Breast epithelium (tissue), 4 donors: ENCODE data around the gene KIF26B. TPM values are rescaled to one million over a fixed set of nuclear protein-coding genes. Genes with fewer than 3 reads are reported as not detected.

Experiments used
- DNase-seq, 2 donors: peaks; one replicate each; pipeline ENCODE4 v3.0.0-alpha.2; 2019; ENCODE audit warnings: low spot score in 2 of 2
- H3K27ac ChIP-seq, 2 donors: fragments of 200-600 bp; sonication (generic) in 1 of 2; one replicate each; pipeline ENCODE4 v1.5.1; 2016 to 2019; ENCODE audit warnings: mild to moderate bottlenecking in 1 of 2
- H3K27me3 ChIP-seq, 2 donors: fragments of 200-600 bp; sonication (generic) in 1 of 2; one replicate each; pipeline versions ENCODE4 v1.5.1 to v1.6.0; 2017 to 2019; ENCODE audit warnings: control low read depth in 1 of 2, mild to moderate bottlenecking in 1 of 2
- H3K36me3 ChIP-seq: fragments of 200-600 bp; one replicate; pipeline ENCODE4 v1.5.1; 2019
- H3K4me1 ChIP-seq, 2 donors: fragments of 200-600 bp; sonication (generic); one replicate each; pipeline ENCODE4 v1.5.1; 2016 to 2019; ENCODE audit warnings: control low read depth in 1 of 2
- H3K4me3 ChIP-seq, 3 donors: fragments of 200-600 bp; sonication (generic); 1 replicate in 2 of 3; 2 replicates in 1 of 3; pipeline ENCODE4 v1.5.1; 2016 to 2019; ENCODE audit warnings: mild to moderate bottlenecking in 3 of 3, moderate library complexity in 2 of 3
- H3K9me3 ChIP-seq, 2 donors: fragments of 200-600 bp; sonication (generic) in 1 of 2; one replicate each; pipeline ENCODE4 v1.5.1; 2016 to 2019; ENCODE audit warnings: control low read depth in 1 of 2
- CTCF ChIP-seq, 3 donors: fragments of 450-650 bp; IDR thresholded peaks; one replicate each; pipeline ENCODE4 v1.5.1; 2016 to 2017; ENCODE audit warnings: antibody characterized with exemption in 3 of 3, mild to moderate bottlenecking in 3 of 3, moderate library complexity in 3 of 3
- POLR2A ChIP-seq: fragments of 450-650 bp; IDR thresholded peaks from one replicate; pipeline ENCODE4 v1.6.1; 2016; ENCODE audit warnings: antibody characterized with exemption, mild to moderate bottlenecking, moderate library complexity
- POLR2AphosphoS5 ChIP-seq, 3 donors: sonication (generic); formaldehyde crosslinking; IDR thresholded peaks; one replicate each; pipeline ENCODE4 v1.6.1; 2017; ENCODE audit warnings: antibody characterized with exemption in 3 of 3
- intact Hi-C: fragments of 100-400 bp; cut with DNase I; formaldehyde crosslinking; loops from one replicate; pipeline ENCODE4 v1.15.1; 2023; ENCODE audit warnings: low total_unique reads
- total RNA-seq, 3 donors: library from RNA; depleted of rRNA; stranded (reverse); fragments of >200 nt; gene quantifications; one replicate each; pipeline ENCODE4 v1.1.0, GENCODE V29; 2016

Gene KIF26B
- total RNA-seq, 3 donors from 2014 or later: 0.32 to 1.0 (median 0.33) TPM

DNA sequence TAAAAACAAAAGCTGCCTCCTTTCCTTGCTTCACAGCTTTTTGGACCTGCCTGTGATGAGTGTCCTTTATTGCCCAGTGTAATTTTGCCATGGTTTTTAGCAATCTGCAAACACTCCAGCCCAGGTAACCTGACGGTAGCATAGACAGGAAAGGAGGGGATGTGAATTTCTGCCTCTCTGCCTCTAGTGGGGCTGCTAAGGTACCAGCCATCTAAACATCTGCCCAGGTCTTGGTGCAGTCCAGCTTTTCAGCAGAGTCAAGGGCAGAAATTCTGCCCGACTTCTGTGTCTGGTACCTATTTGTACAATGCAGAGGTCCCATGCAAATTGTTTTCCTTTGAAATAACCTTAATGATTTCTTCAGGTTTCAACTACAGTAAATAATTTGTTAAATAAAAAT is 371.4 kb downstream of the KIF26B start:
- TF ChIP-seq POLR2A (no peak), POLR2AphosphoS5 (IDR thresholded peaks at IDR 0.05) (no peak), CTCF (IDR thresholded peaks at IDR 0.05) (no peak)
- intact Hi-C loops: no loop called here
- H3K4me1 ChIP-seq: no peaks in the 10 kb centered on the region
- peaks cover 0 to 4% of the 10 kb centered on the region in 2 donors for H3K9me3 ChIP-seq
- H3K27me3 ChIP-seq: no peaks in the 10 kb centered on the region
- no peak overlapping the region for H3K27ac ChIP-seq
- DNase-seq: no peak
- H3K36me3 ChIP-seq: no peaks in the 10 kb centered on the region
- no peak overlapping the region for H3K4me3 ChIP-seq

- no peaks in the 10 kb centered on the region for H3K36me3 ChIP-seq
- no peak for DNase-seq
- intact Hi-C loops: no loop called here
- TF ChIP-seq POLR2A (no peak), CTCF (IDR thresholded peaks at IDR 0.05) (no peak), POLR2AphosphoS5 (IDR thresholded peaks at IDR 0.05) (no peak)
- H3K4me3 ChIP-seq: no peak overlapping the region
- H3K27ac ChIP-seq: no peak overlapping the region
- H3K27me3 ChIP-seq: no peaks in the 10 kb centered on the region
- peaks cover 0 to 2% of the 10 kb centered on the region in 2 donors for H3K9me3 ChIP-seq
- no peaks in the 10 kb centered on the region for H3K4me1 ChIP-seq
Measured at GRCh38 chr1:245528258-245528635, 373.5 kb downstream of the KIF26B start.

DNA sequence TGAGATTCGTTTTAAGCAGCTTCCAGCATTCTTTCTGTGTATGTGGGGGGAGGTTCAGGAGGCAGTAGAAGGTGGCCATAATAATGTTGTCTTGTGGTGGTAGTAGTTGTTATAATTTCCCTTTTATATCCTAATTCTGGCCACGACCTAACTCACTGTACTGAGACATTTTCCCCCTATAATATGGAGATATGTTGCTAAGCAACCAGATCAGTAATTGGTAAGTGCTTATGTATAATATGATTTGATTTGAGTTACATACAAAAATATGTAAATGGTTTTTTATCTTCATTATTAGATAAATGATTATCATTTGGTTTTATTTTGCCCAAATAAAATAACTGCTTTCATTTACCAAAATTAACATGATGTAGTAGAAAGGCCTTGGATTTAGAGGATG is 376.2 kb downstream of the KIF26B start:
- no peaks in the 10 kb centered on the region for H3K9me3 ChIP-seq
- no peak overlapping the region for H3K4me3 ChIP-seq
- H3K27ac ChIP-seq: no peak overlapping the region
- no peaks in the 10 kb centered on the region for H3K27me3 ChIP-seq
- intact Hi-C loops: no loop called here
- no peaks in the 10 kb centered on the region for H3K36me3 ChIP-seq
- no peak for TF ChIP-seq CTCF (IDR thresholded peaks at IDR 0.05)
- no peak for TF ChIP-seq POLR2A
- TF ChIP-seq POLR2AphosphoS5 (IDR thresholded peaks at IDR 0.05): no peak
- no peaks in the 10 kb centered on the region for H3K4me1 ChIP-seq
- no peak for DNase-seq

GRCh38 chr1:245537992-245538391 is 383.2 kb downstream of the KIF26B start:
- Histone ChIP-seq H3K36me3 (no peaks in the 10 kb centered on the region), H3K4me1 (no peaks in the 10 kb centered on the region), H3K4me3 (no peak overlapping the region), H3K9me3 (no peaks in the 10 kb centered on the region), H3K27me3 (no peaks in the 10 kb centered on the region), H3K27ac (no peak overlapping the region)
- intact Hi-C loops: no loop called here
- DNase-seq: no peak
- TF ChIP-seq POLR2AphosphoS5 (IDR thresholded peaks at IDR 0.05) (no peak), POLR2A (no peak), CTCF (IDR thresholded peaks at IDR 0.05) (no peak)

GRCh38 chr1:245538671-245539070 is 383.9 kb downstream of the KIF26B start:
- no peaks in the 10 kb centered on the region for H3K4me1 ChIP-seq
- TF ChIP-seq POLR2AphosphoS5 (IDR thresholded peaks at IDR 0.05) (no peak), POLR2A (no peak), CTCF (IDR thresholded peaks at IDR 0.05) (no peak)
- no peak overlapping the region for H3K4me3 ChIP-seq
- H3K27ac ChIP-seq: no peak overlapping the region
- H3K36me3 ChIP-seq: no peaks in the 10 kb centered on the region
- intact Hi-C loops: no loop called here
- H3K27me3 ChIP-seq: no peaks in the 10 kb centered on the region
- no peaks in the 10 kb centered on the region for H3K9me3 ChIP-seq
- DNase-seq: no peak
